Loucy (cell line): Measurements from ENCODE around the gene PRR5L.

Experiments
- CTCF ChIP-seq: fragments of 200-600 bp; sonication (generic); conservative IDR thresholded peaks from 2 replicates; pipeline ENCODE4 v1.5.1; 2014; ENCODE audit warnings: mild to moderate bottlenecking, antibody characterized with exemption, low read length
- EZH2phosphoT487 ChIP-seq: fragments of 200-600 bp; IDR thresholded peaks from 2 replicates; pipeline ENCODE4 v1.6.1; 2018; ENCODE audit warnings: antibody characterized with exemption, mild to moderate bottlenecking, moderate library complexity, borderline replicate concordance

- no peak for TF ChIP-seq CTCF
- no peak for TF ChIP-seq EZH2phosphoT487
Measured at GRCh38 chr11:36340897-36341296, 44.8 kb downstream of the PRR5L start.
